Caco-2 (cell line): Measurements from ENCODE around the gene BRD9. TPM values are rescaled to one million over a fixed set of nuclear protein-coding genes. Genes with fewer than 3 reads are reported as not detected.
"Not testable (repeated sequence)": the region's sequence is repeated elsewhere in the genome, so short reads cannot be mapped to it uniquely, and the experiment has no call there.

Experiments
- BruUV-seq: library from RNA; stranded (reverse); fragments of 400-500 nt; replicated peaks from 2 replicates; lab custom pipeline; 2021; lab: Mats Ljungman, UMichigan
- CTCF ChIA-PET: fragments of 300-600 bp; sonication (Branson Sonifier 250); formaldehyde crosslinking; loops from one replicate; lab custom pipeline; 2022; ENCODE audit warnings: antibody characterized with exemption; lab: Charles Lee
- POLR2A ChIA-PET: fragments of 300-600 bp; sonication (Branson Sonifier 250); formaldehyde crosslinking; loops from one replicate; lab custom pipeline; 2022; ENCODE audit warnings: antibody characterized with exemption; lab: Charles Lee
- DNase-seq, 2 experiments: peaks; one replicate each; pipeline versions ENCODE4 v3.0.0 to v3.0.0-alpha.2; 2020 to 2022
- H3K27me3 ChIP-seq: replicated peaks from 2 replicates; pipeline ENCODE4 v1.6.0; 2011; ENCODE audit warnings: low read length; ENCODE audit not compliant: control insufficient read depth, insufficient read depth
- H3K36me3 ChIP-seq: 2 replicates; pipeline ENCODE4 v1.5.1; 2011; ENCODE audit warnings: low read length; ENCODE audit not compliant: control insufficient read depth, insufficient read depth
- H3K4me1 ChIP-seq: fragments of 250-450 bp; sonication (Bioruptor Pico); 2 replicates; pipeline ENCODE4 v1.5.1; 2020; ENCODE audit warnings: mild to moderate bottlenecking
- H3K4me3 ChIP-seq: 2 replicates; pipeline ENCODE4 v1.5.1; 2011; ENCODE audit warnings: low read depth, mild to moderate bottlenecking, control low read depth, low read length
- H3K9me3 ChIP-seq: fragments of 250-450 bp; sonication (Bioruptor Pico); 2 replicates; pipeline ENCODE4 v1.5.1; 2020; ENCODE audit warnings: mild to moderate bottlenecking, moderate library complexity
- H3K27ac Mint-ChIP-seq: one replicate; pipeline ENCODE4 v1.8.0; 2022; ENCODE audit warnings: mixed read lengths; ENCODE audit not compliant: unreplicated experiment
- H3K27me3 Mint-ChIP-seq: one replicate; pipeline ENCODE4 v1.8.0; 2022; ENCODE audit warnings: mixed read lengths; ENCODE audit not compliant: insufficient read depth, unreplicated experiment
- H3K36me3 Mint-ChIP-seq: one replicate; pipeline ENCODE4 v1.8.0; 2022; ENCODE audit warnings: mild to moderate bottlenecking, mixed read lengths; ENCODE audit not compliant: insufficient read depth, unreplicated experiment
- H3K4me1 Mint-ChIP-seq: one replicate; pipeline ENCODE4 v1.8.0; 2022; ENCODE audit warnings: low read depth, mixed read lengths; ENCODE audit not compliant: unreplicated experiment
- H3K4me3 Mint-ChIP-seq: one replicate; pipeline ENCODE4 v1.8.0; 2022; ENCODE audit warnings: mild to moderate bottlenecking, moderate library complexity, mixed read lengths; ENCODE audit not compliant: unreplicated experiment
- H3K9me3 Mint-ChIP-seq: one replicate; pipeline ENCODE4 v1.8.0; 2022; ENCODE audit warnings: mixed read lengths; ENCODE audit not compliant: unreplicated experiment
- intact Hi-C: fragments of 100-400 bp; cut with micrococcal nuclease; formaldehyde crosslinking; loops from one replicate; pipeline ENCODE4 v1.10.0; 2022; ENCODE audit not compliant: unreplicated experiment
- total RNA-seq: library from RNA; stranded (reverse); gene quantifications from 2 replicates; pipeline ENCODE4 v1.2.3, GENCODE V29; 2022
- TF ChIP-seq, protein P1 (sequence below), 2 experiments: fragments of 200-600 bp in 1 of 2; IDR thresholded peaks; 1 replicate in 1 of 2; 2 replicates in 1 of 2; pipeline versions ENCODE4 v1.5.1 to v1.8.0; 2011 to 2022; ENCODE audit warnings: antibody characterized with exemption in 1 of 2, control low read depth in 1 of 2, inconsistent platforms in 1 of 2, low read depth in 1 of 2, low read length in 1 of 2, mild to moderate bottlenecking in 1 of 2, moderate library complexity in 1 of 2; ENCODE audit not compliant: insufficient read depth in 1 of 2, severe bottlenecking in 1 of 2, unreplicated experiment in 1 of 2

BRD9 gene
- total RNA-seq, 1 experiment from 2014 or later = 77.5 TPM

DNA sequence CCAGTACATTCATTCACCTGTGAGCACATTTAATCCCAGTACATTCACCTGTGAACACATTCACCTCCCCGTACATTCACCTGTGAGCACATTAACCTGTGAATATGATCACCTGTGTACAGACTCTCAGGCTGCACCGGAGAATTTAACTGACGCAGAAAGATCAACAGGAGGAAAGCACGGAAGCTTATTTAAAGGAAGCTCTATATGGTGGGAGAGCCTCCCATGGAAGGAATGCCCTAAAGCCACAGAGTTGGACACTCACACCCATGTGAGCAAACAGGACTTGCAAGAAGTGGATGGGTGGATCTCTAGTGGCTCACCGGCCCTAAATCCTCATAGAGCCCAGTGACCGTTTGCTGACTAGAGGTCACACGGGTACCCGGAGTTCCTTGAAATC lies 38.3 kb upstream of the BRD9 start:
- H3K27ac Mint-ChIP-seq = no peak overlapping the region
- ChIA-PET POLR2A (no interaction called here), CTCF (no interaction called here)
- Histone ChIP-seq H3K9me3 (0 out of 2 replicates have a peak, but pooled peaks cover 3% of the 10 kb centered on the region), H3K4me1 (no peaks in the 10 kb centered on the region), H3K36me3 (no peaks in the 10 kb centered on the region), H3K4me3 (no peak overlapping the region), H3K27me3 (no peaks in the 10 kb centered on the region)
- BruUV-seq = no TSS peak
- peaks cover 8% of the 10 kb centered on the region for H3K4me1 Mint-ChIP-seq
- intact Hi-C loops = no loop called here
- H3K27me3 Mint-ChIP-seq = no peaks in the 10 kb centered on the region
- no peaks in the 10 kb centered on the region for H3K9me3 Mint-ChIP-seq
- H3K36me3 Mint-ChIP-seq = no peaks in the 10 kb centered on the region
- DNase-seq = peak in 1 of 2 experiments; percentile 27
- H3K4me3 Mint-ChIP-seq = no peak overlapping the region
- TF ChIP-seq, protein P1, sequence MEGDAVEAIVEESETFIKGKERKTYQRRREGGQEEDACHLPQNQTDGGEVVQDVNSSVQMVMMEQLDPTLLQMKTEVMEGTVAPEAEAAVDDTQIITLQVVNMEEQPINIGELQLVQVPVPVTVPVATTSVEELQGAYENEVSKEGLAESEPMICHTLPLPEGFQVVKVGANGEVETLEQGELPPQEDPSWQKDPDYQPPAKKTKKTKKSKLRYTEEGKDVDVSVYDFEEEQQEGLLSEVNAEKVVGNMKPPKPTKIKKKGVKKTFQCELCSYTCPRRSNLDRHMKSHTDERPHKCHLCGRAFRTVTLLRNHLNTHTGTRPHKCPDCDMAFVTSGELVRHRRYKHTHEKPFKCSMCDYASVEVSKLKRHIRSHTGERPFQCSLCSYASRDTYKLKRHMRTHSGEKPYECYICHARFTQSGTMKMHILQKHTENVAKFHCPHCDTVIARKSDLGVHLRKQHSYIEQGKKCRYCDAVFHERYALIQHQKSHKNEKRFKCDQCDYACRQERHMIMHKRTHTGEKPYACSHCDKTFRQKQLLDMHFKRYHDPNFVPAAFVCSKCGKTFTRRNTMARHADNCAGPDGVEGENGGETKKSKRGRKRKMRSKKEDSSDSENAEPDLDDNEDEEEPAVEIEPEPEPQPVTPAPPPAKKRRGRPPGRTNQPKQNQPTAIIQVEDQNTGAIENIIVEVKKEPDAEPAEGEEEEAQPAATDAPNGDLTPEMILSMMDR (IDR thresholded peaks at IDR 0.05; ENCODE audit: insufficient read depth in 1 of 2, low read depth in 1 of 2, low read length in 1 of 2, severe bottlenecking in 1 of 2, unreplicated experiment in 1 of 2) = no peak

DNA sequence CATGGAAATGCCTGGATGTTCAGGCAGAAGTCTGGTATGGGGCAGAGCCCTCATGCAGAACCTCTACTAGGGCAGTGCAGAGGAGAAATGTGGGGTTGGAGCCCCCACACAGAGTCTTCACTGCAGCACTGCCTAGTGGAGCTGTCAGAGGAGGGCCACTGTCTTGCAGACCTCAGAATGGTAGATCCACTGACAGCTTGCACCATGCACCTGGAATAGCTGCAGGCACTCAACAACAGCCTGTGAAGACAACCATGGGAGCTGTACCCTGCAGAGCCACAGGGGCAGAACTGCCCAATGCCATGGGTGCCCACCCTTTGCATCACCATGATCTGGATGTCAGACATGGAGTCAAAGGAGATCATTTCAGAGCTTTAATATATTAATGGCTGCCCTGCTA lies 37.0 kb upstream of the BRD9 start:
- Mint-ChIP-seq H3K27me3 (no peaks in the 10 kb centered on the region), H3K4me3 (no peak overlapping the region), H3K36me3 (no peaks in the 10 kb centered on the region), H3K4me1 (peaks cover 8% of the 10 kb centered on the region), H3K9me3 (no peaks in the 10 kb centered on the region), H3K27ac (no peak overlapping the region)
- no peaks in the 10 kb centered on the region for H3K4me1 ChIP-seq
- no TSS peak for BruUV-seq
- H3K27me3 ChIP-seq = no peaks in the 10 kb centered on the region
- H3K9me3 ChIP-seq = 0 out of 2 replicates have a peak, but pooled peaks cover 3% of the 10 kb centered on the region
- ChIA-PET CTCF (no interaction called here), POLR2A (no interaction called here)
- DNase-seq = no peak
- no peak overlapping the region for H3K4me3 ChIP-seq
- intact Hi-C loops = no loop called here
- TF ChIP-seq, protein P1 (IDR thresholded peaks at IDR 0.05; ENCODE audit: insufficient read depth in 1 of 2, low read depth in 1 of 2, low read length in 1 of 2, severe bottlenecking in 1 of 2, unreplicated experiment in 1 of 2) = no peak
- no peaks in the 10 kb centered on the region for H3K36me3 ChIP-seq

DNA sequence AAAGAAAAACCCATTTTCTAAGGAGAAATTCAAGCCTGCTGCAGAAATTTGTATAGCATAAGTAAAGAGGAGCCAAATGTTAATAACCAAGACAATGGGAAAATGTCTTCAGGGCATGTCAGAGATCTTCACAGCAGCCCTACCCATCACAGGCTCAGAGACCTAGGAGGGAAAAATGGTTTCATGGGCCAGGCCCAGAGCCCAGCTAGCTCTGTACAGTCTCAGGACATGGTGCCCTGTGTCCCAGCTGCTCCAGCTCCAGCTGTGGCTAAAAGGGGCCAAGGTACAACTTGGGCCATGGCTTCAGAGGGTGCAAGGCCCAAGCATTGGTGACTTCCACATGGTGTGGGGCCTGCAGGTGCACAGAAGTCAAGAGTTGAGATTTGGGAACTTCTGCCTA lies 36.6 kb upstream of the BRD9 start:
- H3K27me3 Mint-ChIP-seq, H3K4me1 ChIP-seq, H3K4me3 Mint-ChIP-seq, POLR2A ChIA-PET, H3K36me3 ChIP-seq, H3K4me3 ChIP-seq, BruUV-seq, intact Hi-C loops, H3K9me3 ChIP-seq, H3K27ac Mint-ChIP-seq, H3K36me3 Mint-ChIP-seq, CTCF ChIA-PET, H3K27me3 ChIP-seq, DNase-seq, H3K9me3 Mint-ChIP-seq: not testable (repeated sequence)
- peaks cover 10% of the 10 kb centered on the region for H3K4me1 Mint-ChIP-seq
